ENCODE data around the gene ACTR2. TPM values are rescaled to one million over a fixed set of nuclear protein-coding genes. Genes with fewer than 3 reads are reported as not detected.

The ACTR2 gene
- total RNA-seq, 1 donor from 2014 or later, result 449 TPM

DNA sequence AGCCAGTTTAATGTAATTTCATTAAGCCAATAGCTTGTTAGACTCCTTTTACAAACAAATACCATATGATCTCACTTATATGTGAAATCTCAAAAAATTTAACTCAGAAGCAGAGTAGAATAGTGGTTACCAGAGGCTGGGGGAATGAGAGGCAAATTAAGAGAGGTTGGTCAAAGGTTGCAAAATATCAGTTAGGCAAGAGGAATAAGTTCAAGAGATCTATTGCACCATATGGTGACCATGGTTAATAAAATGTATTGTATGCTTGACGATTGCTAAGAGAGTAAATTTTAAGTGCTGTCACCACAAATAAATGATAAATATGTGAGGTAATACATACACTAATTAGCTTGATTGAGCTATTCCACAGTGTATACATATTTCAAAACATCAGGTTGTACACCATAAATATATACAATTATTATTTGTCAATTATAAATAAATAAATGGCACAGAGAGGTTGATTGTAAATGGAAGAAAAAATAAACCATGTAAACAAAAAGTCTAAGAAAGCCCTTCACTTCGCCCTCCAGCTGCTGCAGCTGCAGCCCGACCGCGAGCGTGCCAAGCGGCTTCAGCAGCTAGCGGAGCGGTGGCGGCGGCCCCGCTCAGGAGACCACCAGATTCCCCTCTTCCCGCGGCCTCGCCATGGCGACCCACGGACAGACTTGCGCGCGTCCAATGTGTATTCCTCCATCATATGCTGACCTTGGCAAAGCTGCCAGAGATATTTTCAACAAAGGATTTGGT is 23.0 kb upstream of the ACTR2 start:
- Mint-ChIP-seq H3K27ac (ENCODE audit: unreplicated experiment) (no peak overlapping the region), H3K36me3 (ENCODE audit: low read depth) (peaks cover 5% of the 10 kb centered on the region), H3K9me3 (ENCODE audit: low read depth) (peaks cover 10% of the 10 kb centered on the region), H3K4me1 (ENCODE audit: low read depth) (no peaks in the 10 kb centered on the region), H3K27me3 (ENCODE audit: low read depth) (peaks cover 3% of the 10 kb centered on the region), H3K4me3 (ENCODE audit: unreplicated experiment) (no peak overlapping the region)
- no peak for DNase-seq (ENCODE audit: low spot score)
- TF ChIP-seq, protein P1, sequence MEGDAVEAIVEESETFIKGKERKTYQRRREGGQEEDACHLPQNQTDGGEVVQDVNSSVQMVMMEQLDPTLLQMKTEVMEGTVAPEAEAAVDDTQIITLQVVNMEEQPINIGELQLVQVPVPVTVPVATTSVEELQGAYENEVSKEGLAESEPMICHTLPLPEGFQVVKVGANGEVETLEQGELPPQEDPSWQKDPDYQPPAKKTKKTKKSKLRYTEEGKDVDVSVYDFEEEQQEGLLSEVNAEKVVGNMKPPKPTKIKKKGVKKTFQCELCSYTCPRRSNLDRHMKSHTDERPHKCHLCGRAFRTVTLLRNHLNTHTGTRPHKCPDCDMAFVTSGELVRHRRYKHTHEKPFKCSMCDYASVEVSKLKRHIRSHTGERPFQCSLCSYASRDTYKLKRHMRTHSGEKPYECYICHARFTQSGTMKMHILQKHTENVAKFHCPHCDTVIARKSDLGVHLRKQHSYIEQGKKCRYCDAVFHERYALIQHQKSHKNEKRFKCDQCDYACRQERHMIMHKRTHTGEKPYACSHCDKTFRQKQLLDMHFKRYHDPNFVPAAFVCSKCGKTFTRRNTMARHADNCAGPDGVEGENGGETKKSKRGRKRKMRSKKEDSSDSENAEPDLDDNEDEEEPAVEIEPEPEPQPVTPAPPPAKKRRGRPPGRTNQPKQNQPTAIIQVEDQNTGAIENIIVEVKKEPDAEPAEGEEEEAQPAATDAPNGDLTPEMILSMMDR (IDR thresholded peaks at IDR 0.05), result no peak

DNA sequence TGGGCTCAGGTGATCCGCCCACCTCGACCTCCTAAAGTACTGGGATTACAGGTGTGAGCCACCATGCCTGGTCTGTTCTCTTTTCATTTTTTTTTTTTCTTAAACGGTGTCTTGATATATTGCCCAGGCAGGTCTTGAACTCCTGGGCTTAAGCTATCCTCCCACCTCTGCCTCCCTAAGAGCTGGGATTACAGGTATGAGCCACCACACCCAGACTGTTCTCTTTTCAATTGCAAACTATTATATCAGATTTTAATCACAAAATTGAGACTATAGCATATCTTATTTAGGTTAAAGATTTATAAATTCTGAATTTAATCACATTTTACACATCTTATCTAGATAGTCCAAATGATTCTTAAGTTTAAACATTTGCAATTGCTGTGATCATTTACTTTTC is 15.5 kb upstream of the ACTR2 start:
- H3K4me3 Mint-ChIP-seq (ENCODE audit: unreplicated experiment), result no peak overlapping the region
- no peaks in the 10 kb centered on the region for H3K9me3 Mint-ChIP-seq (ENCODE audit: low read depth)
- H3K4me1 Mint-ChIP-seq (ENCODE audit: low read depth), result no peaks in the 10 kb centered on the region
- H3K36me3 Mint-ChIP-seq (ENCODE audit: low read depth), result no peaks in the 10 kb centered on the region
- H3K27ac Mint-ChIP-seq (ENCODE audit: unreplicated experiment), result no peak overlapping the region
- H3K27me3 Mint-ChIP-seq (ENCODE audit: low read depth), result no peaks in the 10 kb centered on the region
- TF ChIP-seq, protein P1 (IDR thresholded peaks at IDR 0.05), result no peak
- DNase-seq (ENCODE audit: low spot score), result no peak

DNA sequence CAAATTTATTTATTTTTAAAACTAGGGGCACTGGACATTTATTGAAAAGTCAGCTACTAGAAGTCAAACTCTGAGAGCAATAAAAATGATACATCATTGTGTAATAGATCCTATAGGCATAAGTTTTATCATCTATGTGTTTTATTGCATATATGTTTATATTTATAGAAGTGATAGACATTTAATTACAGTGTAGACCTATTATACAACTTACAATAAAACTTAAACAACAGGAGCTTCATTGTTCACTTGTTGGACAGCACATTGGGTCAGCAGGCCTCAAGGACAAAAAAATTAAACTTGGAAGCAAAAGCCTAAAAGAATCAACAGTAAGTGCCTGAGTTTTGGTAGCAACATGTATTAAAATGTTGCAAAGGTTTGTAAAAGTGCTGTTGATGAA is 15.0 kb upstream of the ACTR2 start:
- Mint-ChIP-seq H3K9me3 (ENCODE audit: low read depth) (no peaks in the 10 kb centered on the region), H3K27ac (ENCODE audit: unreplicated experiment) (no peak overlapping the region)

DNA sequence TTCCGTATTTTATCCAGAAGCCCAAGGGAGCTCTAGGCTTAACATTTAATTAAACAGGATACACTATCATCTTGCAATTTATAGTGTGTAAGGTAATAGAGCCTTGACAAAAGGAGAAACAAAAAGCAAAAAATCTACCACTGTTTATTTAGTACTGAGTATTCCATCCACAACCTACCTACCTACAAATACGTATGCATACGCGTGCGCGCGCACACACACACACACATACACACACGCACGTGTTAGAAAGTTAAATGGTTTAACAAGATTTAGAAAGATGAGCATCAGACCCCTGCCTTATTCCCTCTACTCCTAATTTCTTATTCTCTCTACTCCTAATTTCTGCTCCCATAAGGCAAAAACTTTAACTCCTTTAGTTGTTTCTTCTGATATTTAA is 14.6 kb upstream of the ACTR2 start:
- Mint-ChIP-seq H3K4me3 (ENCODE audit: unreplicated experiment) (no peak overlapping the region), H3K4me1 (ENCODE audit: low read depth) (no peaks in the 10 kb centered on the region), H3K27ac (ENCODE audit: unreplicated experiment) (no peak overlapping the region), H3K9me3 (ENCODE audit: low read depth) (no peaks in the 10 kb centered on the region), H3K27me3 (ENCODE audit: low read depth) (no peaks in the 10 kb centered on the region), H3K36me3 (ENCODE audit: low read depth) (no peaks in the 10 kb centered on the region)
- DNase-seq (ENCODE audit: low spot score), result no peak
- TF ChIP-seq, protein P1 (IDR thresholded peaks at IDR 0.05), result no peak

More for the DNA sequence above, 15.0 kb upstream of the ACTR2 start:
- no peaks in the 10 kb centered on the region for H3K36me3 Mint-ChIP-seq (ENCODE audit: low read depth)
- no peaks in the 10 kb centered on the region for H3K4me1 Mint-ChIP-seq (ENCODE audit: low read depth)
- TF ChIP-seq, protein P1 (IDR thresholded peaks at IDR 0.05), result no peak
- no peak for DNase-seq (ENCODE audit: low spot score)
- H3K4me3 Mint-ChIP-seq (ENCODE audit: unreplicated experiment), result no peak overlapping the region
- no peaks in the 10 kb centered on the region for H3K27me3 Mint-ChIP-seq (ENCODE audit: low read depth)

DNA sequence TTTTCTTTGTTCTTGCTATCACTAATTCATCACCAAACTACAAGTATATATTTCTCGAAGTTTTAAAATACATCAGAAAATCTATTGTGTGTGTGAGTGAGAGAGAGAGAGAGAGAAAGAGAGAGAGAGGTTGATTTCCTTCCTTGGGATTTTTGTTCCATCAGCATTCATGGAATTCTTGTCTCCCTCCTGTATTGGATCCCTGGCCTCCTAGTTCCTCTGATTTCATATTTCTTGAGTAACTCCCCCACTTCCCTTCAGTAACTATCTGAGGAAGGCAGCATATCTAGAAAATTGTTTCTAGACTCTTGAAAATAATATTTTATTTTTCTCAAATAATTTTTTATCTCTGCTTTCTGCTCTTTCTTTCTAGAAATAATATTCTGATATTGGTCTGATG is 13.3 kb upstream of the ACTR2 start:
- TF ChIP-seq, protein P1 (IDR thresholded peaks at IDR 0.05), result no peak
- Mint-ChIP-seq H3K27me3 (ENCODE audit: low read depth) (no peaks in the 10 kb centered on the region), H3K27ac (ENCODE audit: unreplicated experiment) (no peak overlapping the region), H3K36me3 (ENCODE audit: low read depth) (no peaks in the 10 kb centered on the region), H3K9me3 (ENCODE audit: low read depth) (no peaks in the 10 kb centered on the region), H3K4me1 (ENCODE audit: low read depth) (no peaks in the 10 kb centered on the region), H3K4me3 (ENCODE audit: unreplicated experiment) (no peak overlapping the region)
- DNase-seq (ENCODE audit: low spot score), result no peak
